H1 (cell line): ENCODE data around the gene USB1. TPM values are rescaled to one million over a fixed set of nuclear protein-coding genes. Genes with fewer than 3 reads are reported as not detected.

Source experiments
- CTCF ChIP-seq, 3 experiments: IDR thresholded peaks; 1 replicate in 2 of 3; 2 replicates in 1 of 3; pipeline versions ENCODE4 v1.5.1 to v1.6.1; 2011; ENCODE audit warnings: low read length in 3 of 3, mild to moderate bottlenecking in 3 of 3, inconsistent platforms in 2 of 3, low read depth in 1 of 3, moderate library complexity in 1 of 3; ENCODE audit not compliant: insufficient read depth in 1 of 3; ENCODE audit errors: control extremely low read depth in 1 of 3
- HDAC6 ChIP-seq: IDR thresholded peaks from one replicate; pipeline ENCODE4 v1.7.1; 2012; ENCODE audit warnings: low read depth, mild to moderate bottlenecking, inconsistent platforms, low read length, moderate library complexity
- polyA plus RNA-seq, 7 experiments: library from polyadenylated mRNA; depleted of rRNA in 3 of 7; stranded (reverse) in 5 of 7; unstranded in 2 of 7; fragments of >200 nt in 5 of 7; fragments of 200-250 nt in 2 of 7; gene quantifications; 1 replicate in 5 of 7; 2 replicates in 1 of 7; 4 replicates in 1 of 7; pipeline versions ENCODE4 v1.2.1 to v1.2.3, GENCODE V29; 2011 to 2013; ENCODE audit warnings: missing spikeins in 2 of 7, mixed read lengths in 2 of 7
- total RNA-seq: library from RNA; stranded (reverse); fragmentation: NEBNext Ultra II Directional; extraction: Animal tissue kit (Norgen Biotek cat#: 25700); gene quantifications from 2 replicates; pipeline ENCODE4 v1.2.1, GENCODE V29; 2021

Gene USB1
- total and polyA plus RNA-seq, 2 of the 8 experiments (the other 6 are each of a cell fraction or from before 2014, with no cell fraction given), result 65.4 to 75.9 TPM

GRCh38 chr16:58002416-58002800, 1.2 kb downstream of the USB1 start (continued):
- no peak for TF ChIP-seq CTCF (IDR thresholded peaks at IDR 0.05; ENCODE audit: control extremely low read depth in 1 of 3, insufficient read depth in 1 of 3, low read depth in 1 of 3, low read length in 3 of 3)
- no peak for TF ChIP-seq HDAC6
